K562 treated with DMSO at 1 percent for 4 hours (cell line): ENCODE data around the gene ACAN. TPM values are rescaled to one million over a fixed set of nuclear protein-coding genes. Genes with fewer than 3 reads are reported as not detected.

Experiments used
- total RNA-seq: library from RNA; unstranded; fragments of 300-600 nt; gene quantifications from 2 replicates; pipeline ENCODE4 v1.2.3, GENCODE V29; 2022; ENCODE audit not compliant: insufficient read depth

The ACAN gene
- not detected in 2 replicates for total RNA-seq

DNA sequence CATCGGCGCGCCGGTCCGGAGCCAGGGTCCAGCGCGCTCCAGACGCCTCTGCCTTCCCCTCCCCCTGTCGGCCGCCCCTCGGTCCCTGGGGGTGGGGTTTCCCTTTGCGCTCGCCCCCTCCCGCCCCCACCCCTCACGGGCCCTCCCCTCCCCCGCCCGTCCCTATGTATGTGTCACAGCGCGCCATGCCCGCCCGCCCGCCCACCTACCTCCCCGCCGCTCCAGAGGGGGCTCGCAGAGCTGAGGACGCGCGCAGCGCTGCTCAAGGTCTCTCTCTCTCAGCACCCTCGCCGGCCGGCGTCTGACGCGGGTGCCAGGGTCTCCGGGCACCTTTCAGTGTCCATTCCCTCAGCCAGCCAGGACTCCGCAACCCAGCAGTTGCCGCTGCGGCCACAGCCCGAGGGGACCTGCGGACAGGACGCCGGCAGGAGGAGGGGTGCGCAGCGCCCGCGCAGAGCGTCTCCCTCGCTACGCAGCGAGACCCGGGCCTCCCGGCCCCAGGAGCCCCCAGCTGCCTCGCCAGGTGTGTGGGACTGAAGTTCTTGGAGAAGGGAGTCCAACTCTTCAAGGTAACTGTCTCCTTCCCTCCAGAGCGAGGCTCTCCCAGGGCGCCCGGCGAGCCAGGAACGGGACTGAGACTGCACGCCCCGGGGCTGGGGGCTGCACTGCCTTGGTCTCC is at the start of gene ACAN:
Gene ACAN (plus strand): TSS at position 196 of the 679 bp plus-strand sequence. CDS start 32,771 bp downstream, outside the sequence.

DNA sequence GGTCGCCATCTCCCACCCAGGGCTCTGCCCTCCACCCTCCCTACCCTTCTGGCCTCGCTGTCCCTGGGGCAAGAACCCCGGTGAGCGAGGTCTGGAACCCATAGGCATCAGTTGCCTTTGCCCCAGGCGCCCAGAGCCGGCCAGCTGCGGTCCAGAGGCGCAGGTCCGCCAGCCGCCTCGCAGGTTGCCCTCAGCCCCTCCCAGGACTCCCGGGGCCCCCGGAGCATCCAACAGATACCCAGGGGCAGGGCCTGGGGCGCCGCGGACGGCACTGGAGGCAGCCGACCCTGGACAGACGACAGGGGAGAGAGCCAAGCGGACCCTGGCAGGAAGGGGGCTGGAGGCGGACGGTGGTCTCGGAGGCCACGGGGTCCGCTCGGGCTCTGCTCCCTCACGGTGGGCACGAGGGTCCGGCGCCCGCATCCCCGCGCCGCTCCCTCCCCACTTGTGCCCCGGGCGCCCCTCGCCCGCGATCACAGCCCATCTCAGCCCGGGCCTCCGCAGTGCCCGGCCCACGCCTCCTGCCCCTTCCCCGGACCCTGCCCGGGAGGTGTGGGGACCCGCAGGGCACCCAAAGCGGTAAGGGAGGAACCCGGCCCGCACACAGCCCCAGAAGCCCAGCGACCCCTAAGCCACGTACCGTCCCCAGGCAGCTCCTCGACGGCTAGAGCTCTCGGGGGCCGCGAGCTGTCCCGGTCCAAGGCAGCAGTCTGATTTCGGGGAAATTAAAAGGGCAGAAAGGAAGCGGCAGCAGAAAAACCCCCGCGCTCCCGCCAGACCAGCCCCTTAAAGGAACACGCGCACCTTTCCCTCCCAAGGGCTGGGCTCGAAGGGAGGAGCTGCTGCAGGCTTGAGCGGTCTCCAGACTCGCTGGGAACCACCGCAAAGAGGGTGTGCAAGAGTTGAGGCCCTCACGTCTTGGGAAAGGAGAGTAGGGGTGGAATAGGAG is 91.9 kb downstream of the ACAN start, which contains the start of gene HAPLN3:
Gene HAPLN3 (minus strand): TSS at position 726 of the 949 bp plus-strand sequence. CDS start 8,246 bp downstream, outside the sequence.

DNA sequence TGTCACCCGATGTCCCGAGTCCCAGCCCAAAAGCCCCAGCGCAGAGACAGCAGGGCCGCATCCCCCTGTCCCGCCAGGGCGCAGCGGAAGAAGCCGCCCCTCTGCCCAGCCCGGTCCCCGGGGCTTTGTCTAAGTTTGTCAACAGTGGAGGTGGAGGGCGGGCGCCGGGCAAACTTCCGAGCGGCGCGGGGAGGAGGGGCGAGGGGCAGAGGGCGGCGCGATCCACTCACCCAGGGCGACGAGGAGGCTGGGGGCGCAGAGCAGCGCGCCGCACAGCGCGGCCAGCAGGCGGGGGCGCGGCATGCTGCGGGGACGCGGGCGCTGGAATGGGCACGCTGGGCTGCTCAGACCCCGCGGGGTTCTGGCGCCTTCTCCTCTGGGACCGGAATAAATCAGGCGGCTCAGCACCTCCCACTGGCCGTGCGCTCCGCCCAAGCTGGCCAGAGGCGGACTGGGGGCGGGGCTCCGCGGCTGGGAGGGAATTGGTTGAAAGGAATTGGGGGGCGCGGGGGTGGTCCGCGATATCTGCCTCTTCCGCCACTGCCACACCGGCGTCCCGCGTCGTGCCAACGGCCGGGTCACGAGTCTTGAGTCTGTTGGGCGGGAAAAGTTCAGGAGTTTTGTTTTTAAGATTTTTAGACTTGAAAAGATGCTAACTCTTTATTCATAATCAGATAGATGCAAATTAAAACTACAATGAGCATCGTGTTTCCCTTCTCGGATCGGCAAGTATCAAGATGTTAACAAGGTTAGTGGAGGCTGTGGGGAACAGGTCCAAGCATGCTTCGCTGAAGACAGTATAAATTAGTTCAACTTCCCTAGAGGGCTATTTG is 110.0 kb downstream of the ACAN start, which contains the start of gene MFGE8:
Gene MFGE8 (minus strand): TSS at position 363 of the 833 bp plus-strand sequence. CDS start 60 bp downstream, at position 303.

Other genes with a start within 250 kb of the ACAN start
- 7.7 and 10.4 TPM in 2 replicates for gene AEN, start 182.1 kb upstream of the ACAN start, total RNA-seq
- 4.0 TPM in 1 of 2 replicates, not detected in the other for gene ISG20, start 164.4 kb upstream of the ACAN start, total RNA-seq
- 2.5 and 4.2 TPM in 2 replicates for gene HAPLN3, start 92.1 kb downstream of the ACAN start, total RNA-seq
- 180 and 182 TPM in 2 replicates for gene MFGE8, start 109.9 kb downstream of the ACAN start, total RNA-seq